Uterus (tissue), 2 donors: ENCODE data around the gene AHDC1.

Experiments used
- POLR2A ChIP-seq, 2 donors: fragments of 450-650 bp; IDR thresholded peaks; one replicate each; pipeline ENCODE4 v1.6.1; 2016; ENCODE audit warnings: antibody characterized with exemption in 2 of 2, mild to moderate bottlenecking in 1 of 2, moderate library complexity in 1 of 2
- TF ChIP-seq, protein P1 (sequence below), 4 experiments: fragments of 200-600 bp in 2 of 4; fragments of 450-650 bp in 2 of 4; sonication (generic) in 2 of 4; IDR thresholded peaks; one replicate each; pipeline ENCODE4 v1.5.1; 2016 to 2019; ENCODE audit warnings: antibody characterized with exemption in 4 of 4, mild to moderate bottlenecking in 2 of 4, moderate library complexity in 1 of 4

DNA sequence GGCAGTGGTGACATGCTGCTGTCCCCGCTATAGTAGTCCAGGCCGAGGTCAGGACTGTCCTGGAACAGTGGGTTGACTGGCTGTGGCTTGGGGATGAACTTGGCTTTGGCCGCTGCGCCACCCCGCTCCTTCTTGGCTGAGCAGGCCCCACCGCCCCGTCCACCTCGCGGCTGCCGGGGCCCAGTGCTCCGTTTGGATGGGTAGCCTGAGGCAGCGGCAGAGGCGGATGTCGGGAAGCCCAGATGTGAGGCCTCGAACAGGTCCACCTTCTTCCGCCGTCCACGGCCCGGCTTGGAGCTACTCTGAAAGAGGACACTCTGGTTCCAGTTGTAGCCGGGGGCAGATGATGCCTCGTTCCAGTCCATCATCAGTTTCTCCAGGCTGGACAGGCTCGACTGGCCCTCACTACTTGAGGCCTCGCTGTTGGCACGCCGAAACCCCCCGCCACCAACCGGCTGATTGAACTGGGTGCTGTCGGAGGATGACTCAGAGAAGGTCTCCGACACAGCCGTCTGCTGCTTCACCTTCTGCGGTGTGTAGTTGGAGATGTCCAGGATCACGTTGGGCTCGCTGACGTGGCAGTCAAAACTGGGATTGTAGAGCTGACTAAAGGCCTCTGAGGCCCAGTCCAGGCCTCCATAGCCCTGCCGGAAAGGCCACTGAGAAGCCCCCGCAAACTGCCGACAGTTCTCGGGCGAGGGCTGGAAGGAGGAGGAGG lies 55.6 kb downstream of the AHDC1 start:
- TF ChIP-seq POLR2A (IDR thresholded peaks at IDR 0.05), result no peak
- TF ChIP-seq, protein P1, sequence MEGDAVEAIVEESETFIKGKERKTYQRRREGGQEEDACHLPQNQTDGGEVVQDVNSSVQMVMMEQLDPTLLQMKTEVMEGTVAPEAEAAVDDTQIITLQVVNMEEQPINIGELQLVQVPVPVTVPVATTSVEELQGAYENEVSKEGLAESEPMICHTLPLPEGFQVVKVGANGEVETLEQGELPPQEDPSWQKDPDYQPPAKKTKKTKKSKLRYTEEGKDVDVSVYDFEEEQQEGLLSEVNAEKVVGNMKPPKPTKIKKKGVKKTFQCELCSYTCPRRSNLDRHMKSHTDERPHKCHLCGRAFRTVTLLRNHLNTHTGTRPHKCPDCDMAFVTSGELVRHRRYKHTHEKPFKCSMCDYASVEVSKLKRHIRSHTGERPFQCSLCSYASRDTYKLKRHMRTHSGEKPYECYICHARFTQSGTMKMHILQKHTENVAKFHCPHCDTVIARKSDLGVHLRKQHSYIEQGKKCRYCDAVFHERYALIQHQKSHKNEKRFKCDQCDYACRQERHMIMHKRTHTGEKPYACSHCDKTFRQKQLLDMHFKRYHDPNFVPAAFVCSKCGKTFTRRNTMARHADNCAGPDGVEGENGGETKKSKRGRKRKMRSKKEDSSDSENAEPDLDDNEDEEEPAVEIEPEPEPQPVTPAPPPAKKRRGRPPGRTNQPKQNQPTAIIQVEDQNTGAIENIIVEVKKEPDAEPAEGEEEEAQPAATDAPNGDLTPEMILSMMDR (IDR thresholded peaks at IDR 0.05), result no peak
